GM12878 (cell line): ENCODE results near the gene CMTM2. TPM values are rescaled to one million over a fixed set of nuclear protein-coding genes. Genes with fewer than 3 reads are reported as not detected.

Source experiments
- ATAC-seq: fragments of 200-7000 bp; cut with Tn5 transposase; 3 replicates; pipeline ENCODE4 v1.9.1; 2020; ENCODE audit warnings: mild to moderate bottlenecking, moderate library complexity
- BruUV-seq: library from RNA; stranded (reverse); fragments of 400-500 nt; replicated peaks from 2 replicates; lab custom pipeline; 2021; lab: Mats Ljungman, UMichigan
- CTCF ChIA-PET: fragments of 300-600 bp; sonication (Branson Sonifier 250); formaldehyde crosslinking; extraction: SDS; loops from one replicate; lab custom pipeline; 2021; ENCODE audit warnings: inconsistent platforms; lab: Yijun Ruan, JAX
- POLR2A ChIA-PET: fragments of 350-600 bp; formaldehyde crosslinking; extraction: SDS; loops from one replicate; lab custom pipeline; 2021; ENCODE audit warnings: inconsistent platforms; lab: Charles Lee
- RAD21 ChIA-PET: fragments of 300-600 bp; sonication (Branson Sonifier 250); formaldehyde crosslinking; loops from one replicate; lab custom pipeline; 2023; ENCODE audit warnings: antibody characterized with exemption; ENCODE audit not compliant: unreplicated experiment; lab: Charles Lee
- SMC1A ChIA-PET: fragments of 300-600 bp; sonication (Branson Sonifier 250); formaldehyde crosslinking; loops from one replicate; lab custom pipeline; 2023; ENCODE audit not compliant: unreplicated experiment, uncharacterized antibody; lab: Charles Lee
- DNase-seq: peaks from one replicate; pipeline ENCODE4 v3.0.0-alpha.2; 2011; ENCODE audit warnings: low read depth, low spot score
- FAIRE-seq: peaks from 3 replicates; lab custom pipeline; 2011; peaks lifted over from hg19 to GRCh38; lab: Jason Lieb, UNC
- H2AFZ ChIP-seq: 2 replicates; pipeline ENCODE4 v1.6.0; 2011; ENCODE audit warnings: low read depth, low read length, control low read depth; ENCODE audit not compliant: control insufficient read depth
- H3K27ac ChIP-seq: 2 replicates; pipeline ENCODE4 v1.5.1; 2011; ENCODE audit warnings: control low read depth; ENCODE audit not compliant: control insufficient read depth, insufficient read depth
- H3K27me3 ChIP-seq, 2 experiments: replicated peaks in 1 of 2; 2 replicates each; pipeline versions ENCODE4 v1.6.0 to v1.6.1; 2011; ENCODE audit warnings: low read length in 1 of 2; ENCODE audit not compliant: control insufficient read depth in 2 of 2, insufficient read depth in 2 of 2
- H3K36me3 ChIP-seq, 2 experiments: 2 replicates each; pipeline ENCODE4 v1.5.1; 2011; ENCODE audit warnings: low read length in 1 of 2; ENCODE audit not compliant: control insufficient read depth in 2 of 2, insufficient read depth in 2 of 2
- H3K4me1 ChIP-seq: 2 replicates; pipeline ENCODE4 v1.6.1; 2011; ENCODE audit warnings: mild to moderate bottlenecking, low read length, moderate library complexity, mixed read lengths; ENCODE audit not compliant: control insufficient read depth, insufficient read depth
- H3K4me2 ChIP-seq: 2 replicates; pipeline ENCODE4 v1.6.0; 2011; ENCODE audit warnings: control low read depth; ENCODE audit not compliant: control insufficient read depth, insufficient read depth
- H3K4me3 ChIP-seq: fragments of 200-600 bp; sonication (generic); 2 replicates; pipeline ENCODE4 v1.5.1; 2016
- H3K79me2 ChIP-seq: 2 replicates; pipeline ENCODE4 v1.6.0; 2011; ENCODE audit warnings: low read length; ENCODE audit not compliant: control insufficient read depth, insufficient read depth
- H3K9ac ChIP-seq: 2 replicates; pipeline ENCODE4 v1.8.0; 2011; ENCODE audit warnings: low read length, control low read depth, mixed read lengths; ENCODE audit not compliant: control insufficient read depth, insufficient read depth
- H3K9me3 ChIP-seq: replicated peaks from 3 replicates; pipeline ENCODE4 v1.5.1; 2011; ENCODE audit warnings: mild to moderate bottlenecking, low read length; ENCODE audit not compliant: control insufficient read depth, insufficient read depth
- H4K20me1 ChIP-seq: 2 replicates; pipeline ENCODE4 v1.6.0; 2011; ENCODE audit not compliant: control insufficient read depth, insufficient read depth
- ATF3 ChIP-seq: IDR thresholded peaks from 2 replicates; pipeline ENCODE4 v1.6.1; 2011; ENCODE audit warnings: low read depth, mild to moderate bottlenecking, low read length, moderate library complexity, borderline replicate concordance; ENCODE audit errors: extremely low read depth
- BCLAF1 ChIP-seq: fragments of 450-650 bp; IDR thresholded peaks from 2 replicates; pipeline ENCODE4 v1.6.1; 2017; ENCODE audit warnings: antibody characterized with exemption, mild to moderate bottlenecking, moderate library complexity
- EED ChIP-seq: sonication (generic); IDR thresholded peaks from 2 replicates; pipeline ENCODE4 v1.6.1; 2016; ENCODE audit warnings: antibody characterized with exemption, low read depth
- FOXM1 ChIP-seq: IDR thresholded peaks from 2 replicates; pipeline ENCODE4 v1.6.1; 2012; ENCODE audit warnings: low read depth, mild to moderate bottlenecking, inconsistent platforms, low read length, moderate library complexity
- MAX ChIP-seq: IDR thresholded peaks from 2 replicates; pipeline ENCODE4 v1.6.1; 2012; ENCODE audit warnings: low read depth, low read length, improper control_type of control experiment
- MEF2A ChIP-seq: IDR thresholded peaks from 2 replicates; pipeline ENCODE4 v1.6.1; 2011; ENCODE audit warnings: low read depth, mild to moderate bottlenecking, low read length, moderate library complexity; ENCODE audit not compliant: insufficient read depth
- SKIL ChIP-seq: fragments of 450-650 bp; IDR thresholded peaks from 2 replicates; pipeline ENCODE4 v1.6.1; 2017; ENCODE audit warnings: mild to moderate bottlenecking, low read depth, inconsistent platforms; ENCODE audit not compliant: poor library complexity, severe bottlenecking
- ZNF592 ChIP-seq: fragments of 450-650 bp; IDR thresholded peaks from 2 replicates; pipeline ENCODE4 v1.6.1; 2017; ENCODE audit warnings: mild to moderate bottlenecking, moderate library complexity
- ZSCAN29 ChIP-seq: fragments of 450-650 bp; IDR thresholded peaks from 2 replicates; pipeline ENCODE4 v1.6.1; 2017; ENCODE audit warnings: mild to moderate bottlenecking, moderate library complexity
- ZZZ3 ChIP-seq: IDR thresholded peaks from 2 replicates; pipeline ENCODE4 v1.6.1; 2011; ENCODE audit warnings: low read depth; ENCODE audit not compliant: control insufficient read depth, insufficient read length
- WGBS: methylation state at CpG from one replicate; pipeline ENCODE4 v1.1.6; 2016; ENCODE audit warnings: low lambda C conversion rate; ENCODE audit not compliant: insufficient replicate concordance, insufficient coverage; ENCODE audit errors: missing lambda C conversion rate; 5-methylcytosine and 5-hydroxymethylcytosine counted together
- in situ Hi-C: fragments of 300-500 bp; cut with MboI; formaldehyde crosslinking; loops from 9 replicates; pipeline ENCODE4 v1.14.3; 2018; ENCODE audit warnings: mixed read lengths
- intact Hi-C: fragments of 100-400 bp; cut with micrococcal nuclease; formaldehyde crosslinking; loops from one replicate; pipeline ENCODE4 v1.14.2; 2022; ENCODE audit not compliant: unreplicated experiment
- polyA plus RNA-seq, 11 experiments: library from polyadenylated mRNA; depleted of rRNA in 4 of 11; unstranded in 6 of 11; stranded (reverse) in 5 of 11; fragments of >200 nt; fragmentation: Nextera tagmentation in 4 of 11; fragmentation: Illumina TruSeq in 1 of 11; extraction: Ambion mirVana in 4 of 11; extraction: Trizol in 1 of 11; gene quantifications; 1 replicate in 1 of 11; 2 replicates in 10 of 11; pipeline versions ENCODE4 v1.2.1 to v1.2.3, GENCODE V29; 2011 to 2016; ENCODE audit warnings: inconsistent platforms in 2 of 11, missing spikeins in 2 of 11, low read depth in 1 of 11
- total RNA-seq, 4 experiments: library from RNA; depleted of rRNA in 3 of 4; stranded (reverse); fragments of >200 nt in 3 of 4; fragmentation: Illumina TruSeq in 1 of 4; extraction: Trizol in 1 of 4; gene quantifications; 2 replicates each; pipeline versions ENCODE4 v1.2.1 to v1.2.3, GENCODE V29; 2013 to 2021

The CMTM2 gene
- total and polyA plus RNA-seq, 10 of the 15 experiments (the other 5 are each of a cell fraction or from before 2014, with no cell fraction given), result 0.26 to 0.34 TPM; not detected in 8

- TF ChIP-seq ZNF592, result no peak
Observed at GRCh38 chr16:66569131-66569530, 10.1 kb upstream of the CMTM2 start (continued).

DNA sequence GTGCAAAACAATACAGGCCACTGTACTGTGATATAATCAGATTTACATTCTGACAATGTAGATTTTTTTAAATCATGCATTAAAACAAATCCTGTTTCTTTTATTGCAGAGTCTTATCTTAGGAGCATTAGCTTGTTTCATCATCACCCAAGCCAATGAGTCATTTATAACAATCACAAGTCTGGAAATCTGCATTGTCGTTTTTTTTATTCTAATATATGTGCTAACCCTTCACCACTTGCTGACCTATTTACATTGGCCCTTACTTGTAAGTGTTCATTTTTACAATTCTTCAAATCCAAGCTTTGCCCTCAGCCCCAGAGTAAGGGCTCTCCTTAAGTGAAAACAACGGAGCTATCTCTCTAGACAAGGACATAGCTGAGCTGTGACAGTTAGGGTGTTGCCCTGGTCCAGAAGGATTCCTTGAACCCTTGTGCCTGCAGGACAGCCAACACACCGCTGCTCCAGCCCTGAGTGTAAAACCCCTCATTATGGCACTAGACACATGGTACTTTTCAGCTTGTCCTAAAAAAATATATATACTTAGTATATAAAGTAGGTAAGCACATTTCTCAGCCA is 9.3 kb upstream of the CMTM2 start:
- ChIA-PET CTCF (interaction anchor here (0.6 to 2.2 kb wide), 4 partner anchors 20 to 299 kb away, joined by 3 to 11 read pairs (median 4); no protein-coding TSS in a partner anchor), RAD21 (interaction anchor here (0.6 to 1.5 kb wide), 4 partner anchors 11 to 164 kb away, joined by 3 to 4 read pairs (median 4); no protein-coding TSS in a partner anchor), SMC1A (interaction anchor here (0.9 kb wide), 1 partner anchor 16 kb away, joined by 4 read pairs; no protein-coding TSS in a partner anchor), POLR2A (interaction anchor here (1.7 kb wide), 1 partner anchor 18 kb away, joined by 4 read pairs; the partner anchor contains the start of gene CKLF)
- no peak for FAIRE-seq
- no TSS peak for BruUV-seq
- H3K4me3 ChIP-seq, result no peak overlapping the region
- H2AFZ ChIP-seq, result no peak overlapping the region
- no peaks in the 10 kb centered on the region for H3K79me2 ChIP-seq
- no peak overlapping the region for H3K4me2 ChIP-seq
- intact Hi-C loops, result no loop called here
- peaks cover 0 to under 1% of the 10 kb centered on the region in 2 experiments; a peak in 1 of 4 replicates for H3K27me3 ChIP-seq
- DNase-seq, result no peak
- in situ Hi-C loops, result no loop called here
- H3K9me3 ChIP-seq, result no peaks in the 10 kb centered on the region
- no peak overlapping the region for H3K27ac ChIP-seq
- 43% methylated on average over 3 of the region's 3 CpGs for WGBS
- ATAC-seq, result no peak
- no peak overlapping the region for H3K9ac ChIP-seq
- peaks cover 0 to 4% of the 10 kb centered on the region in 2 experiments; a peak in 2 of 4 replicates for H3K36me3 ChIP-seq
- H3K4me1 ChIP-seq, result no peaks in the 10 kb centered on the region
- H4K20me1 ChIP-seq, result no peaks in the 10 kb centered on the region
- TF ChIP-seq FOXM1 (no peak), MAX (no peak), SKIL (no peak), ATF3 (no peak), EED (no peak), MEF2A (no peak), ZZZ3 (no peak), ZSCAN29 (no peak), BCLAF1 (no peak)
